Stomach (tissue), 9 donors: ENCODE measurements around the gene IRF3. TPM values are rescaled to one million over a fixed set of nuclear protein-coding genes. Genes with fewer than 3 reads are reported as not detected.

Experiments used
- DNase-seq, 2 donors: peaks; one replicate each; pipeline versions ENCODE4 v3.0.0 to v3.0.0-alpha.2; 2013 to 2019
- H3K27ac ChIP-seq, 5 donors: fragments of 200-600 bp in 4 of 5; sonication (generic) in 4 of 5; one replicate each; pipeline ENCODE4 v1.5.1; 2013 to 2019; ENCODE audit warnings: mild to moderate bottlenecking in 1 of 5, moderate library complexity in 1 of 5
- H3K27me3 ChIP-seq, 3 donors: fragments of 200-600 bp; sonication (generic); one replicate each; pipeline ENCODE4 v1.5.1; 2017 to 2019; ENCODE audit warnings: mixed run types in 1 of 3
- H3K36me3 ChIP-seq, 4 donors: fragments of 200-600 bp; sonication (generic); 1 replicate in 3 of 4; 2 replicates in 1 of 4; pipeline ENCODE4 v1.5.1; 2016 to 2019
- H3K4me1 ChIP-seq, 4 donors: fragments of 200-600 bp; sonication (generic); one replicate each; pipeline ENCODE4 v1.5.1; 2016 to 2019
- H3K4me3 ChIP-seq, 4 donors: fragments of 200-600 bp; sonication (generic) in 3 of 4; one replicate each; pipeline ENCODE4 v1.5.1; 2016 to 2019; ENCODE audit warnings: mild to moderate bottlenecking in 1 of 4
- H3K9me3 ChIP-seq, 4 donors: fragments of 200-600 bp; sonication (generic); one replicate each; pipeline ENCODE4 v1.5.1; 2016 to 2019
- EP300 ChIP-seq: sonication (generic); formaldehyde crosslinking; IDR thresholded peaks from one replicate; pipeline ENCODE4 v1.6.1; 2017; ENCODE audit warnings: antibody characterized with exemption
- POLR2A ChIP-seq, 4 donors: fragments of 450-650 bp; IDR thresholded peaks; one replicate each; pipeline ENCODE4 v1.6.1; 2016; ENCODE audit warnings: antibody characterized with exemption in 4 of 4, control low read depth in 2 of 4, mild to moderate bottlenecking in 1 of 4, moderate library complexity in 1 of 4
- POLR2AphosphoS5 ChIP-seq, 3 donors: sonication (generic); formaldehyde crosslinking; IDR thresholded peaks; one replicate each; pipeline ENCODE4 v1.6.1; 2016; ENCODE audit warnings: antibody characterized with exemption in 3 of 3
- WGBS, 5 donors: extraction: QIAGEN DNeasy Blood & Tissue Kit in 3 of 5; methylation state at CpG; one replicate each; pipeline versions ENCODE4 v1.1.5 to v1.1.7; 2013 to 2018; 5-methylcytosine and 5-hydroxymethylcytosine counted together
- intact Hi-C: fragments of 100-400 bp; cut with DNase I; formaldehyde crosslinking; loops from one replicate; pipeline ENCODE4 v1.15.1; 2023; ENCODE audit warnings: low total_unique reads
- polyA plus RNA-seq, 3 donors: library from polyadenylated mRNA; stranded (reverse); fragments of 200-250 nt; gene quantifications; one replicate each; pipeline ENCODE4 v1.2.3, GENCODE V29; 2013
- total RNA-seq, 5 donors: library from RNA; depleted of rRNA; stranded (reverse); fragments of >200 nt; gene quantifications; one replicate each; pipeline versions ENCODE4 v1.1.0 to v1.2.3, GENCODE V29; 2014 to 2016
- TF ChIP-seq, protein P1 (sequence below), 7 experiments: fragments of 450-650 bp in 4 of 7; fragments of 200-600 bp in 3 of 7; sonication (generic) in 3 of 7; IDR thresholded peaks; one replicate each; pipeline ENCODE4 v1.5.1; 2016 to 2019; ENCODE audit warnings: antibody characterized with exemption in 7 of 7, control low read depth in 2 of 7, mild to moderate bottlenecking in 1 of 7
- donor health status: healthy with polysubstance abuse.
- donor health status: Bipolar disorder and iron deficiency.
- donor health status: healthy.

IRF3 gene
- total and polyA plus RNA-seq, 8 donors: 28.3 to 380 (median 108) TPM

DNA sequence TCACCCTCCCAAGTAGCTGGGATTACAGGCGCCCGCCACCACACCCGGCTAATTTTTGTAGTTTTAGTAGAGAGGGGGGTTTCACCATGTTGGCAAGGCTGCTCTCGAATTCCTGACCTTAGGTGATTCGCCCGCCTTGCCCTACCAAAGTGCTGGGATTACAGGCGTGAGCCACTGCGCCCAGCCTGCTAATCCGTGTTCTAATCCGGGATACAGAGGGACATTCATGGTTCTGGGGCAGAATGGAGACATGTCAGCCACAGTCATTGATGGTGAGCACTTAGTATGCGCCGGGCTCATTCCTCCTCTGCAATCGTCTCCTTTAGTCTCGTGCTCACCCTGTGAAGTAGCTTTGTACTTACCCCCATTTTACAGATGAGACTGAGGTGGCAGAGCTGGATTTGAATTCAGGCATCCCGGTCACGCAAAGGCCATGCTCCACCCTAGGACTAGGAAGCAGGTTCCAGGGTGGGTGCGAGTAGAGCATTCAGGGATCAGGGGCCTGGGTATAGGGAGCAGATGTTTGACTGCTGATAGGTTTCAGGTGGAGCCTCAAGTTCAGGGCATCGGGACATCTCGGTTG lies 34.0 kb downstream of the IRF3 start:
- peaks cover 0 to 32% (median 30%) of the 10 kb centered on the region in 4 donors for H3K36me3 ChIP-seq
- TF ChIP-seq, protein P1, sequence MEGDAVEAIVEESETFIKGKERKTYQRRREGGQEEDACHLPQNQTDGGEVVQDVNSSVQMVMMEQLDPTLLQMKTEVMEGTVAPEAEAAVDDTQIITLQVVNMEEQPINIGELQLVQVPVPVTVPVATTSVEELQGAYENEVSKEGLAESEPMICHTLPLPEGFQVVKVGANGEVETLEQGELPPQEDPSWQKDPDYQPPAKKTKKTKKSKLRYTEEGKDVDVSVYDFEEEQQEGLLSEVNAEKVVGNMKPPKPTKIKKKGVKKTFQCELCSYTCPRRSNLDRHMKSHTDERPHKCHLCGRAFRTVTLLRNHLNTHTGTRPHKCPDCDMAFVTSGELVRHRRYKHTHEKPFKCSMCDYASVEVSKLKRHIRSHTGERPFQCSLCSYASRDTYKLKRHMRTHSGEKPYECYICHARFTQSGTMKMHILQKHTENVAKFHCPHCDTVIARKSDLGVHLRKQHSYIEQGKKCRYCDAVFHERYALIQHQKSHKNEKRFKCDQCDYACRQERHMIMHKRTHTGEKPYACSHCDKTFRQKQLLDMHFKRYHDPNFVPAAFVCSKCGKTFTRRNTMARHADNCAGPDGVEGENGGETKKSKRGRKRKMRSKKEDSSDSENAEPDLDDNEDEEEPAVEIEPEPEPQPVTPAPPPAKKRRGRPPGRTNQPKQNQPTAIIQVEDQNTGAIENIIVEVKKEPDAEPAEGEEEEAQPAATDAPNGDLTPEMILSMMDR (IDR thresholded peaks at IDR 0.05): no peak
- WGBS, 5 donors: 83 to 88% (median 84%) methylated on average over 15 to 19 of the region's 19 CpGs
- H3K27ac ChIP-seq: peak overlapping the region in 1 of 5 donors; percentile 20
- H3K4me1 ChIP-seq: peaks cover 7 to 33% (median 26%) of the 10 kb centered on the region in 4 donors
- intact Hi-C loops: no loop called here
- DNase-seq: no peak
- H3K9me3 ChIP-seq: no peaks in the 10 kb centered on the region
- no peak overlapping the region for H3K4me3 ChIP-seq
- no peaks in the 10 kb centered on the region for H3K27me3 ChIP-seq

DNA sequence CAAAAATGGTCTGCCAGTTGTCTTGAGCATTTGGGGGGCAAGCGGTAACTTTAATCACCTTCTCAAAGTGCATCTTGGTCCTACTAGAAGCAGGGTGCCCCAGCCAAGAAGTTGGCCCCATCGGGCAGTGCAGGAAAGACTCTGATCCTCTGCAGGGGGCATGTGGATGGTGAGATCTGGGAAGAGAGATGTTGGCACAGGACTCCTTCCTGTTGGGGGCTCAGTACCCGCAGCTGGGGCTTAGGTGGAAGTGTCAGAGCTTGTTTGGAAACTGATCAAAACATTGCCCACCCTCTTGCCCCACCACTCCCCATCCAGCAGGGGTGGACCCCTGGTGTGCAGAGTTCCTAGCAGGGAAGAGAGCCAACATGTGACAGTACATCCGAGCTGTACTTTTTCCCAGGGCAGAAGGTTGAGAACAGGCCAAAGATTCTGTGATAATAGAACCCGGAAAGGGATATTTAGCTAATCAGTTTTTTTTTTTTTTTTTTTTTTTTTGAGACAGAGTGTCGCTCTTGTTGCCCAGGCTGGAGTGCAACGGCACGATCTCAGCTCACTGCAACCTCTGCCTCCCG lies 34.6 kb downstream of the IRF3 start:
- no peaks in the 10 kb centered on the region for H3K9me3 ChIP-seq
- TF ChIP-seq, protein P1 (IDR thresholded peaks at IDR 0.05): no peak
- TF ChIP-seq POLR2A (IDR thresholded peaks at IDR 0.05): no peak
- no peak for TF ChIP-seq POLR2AphosphoS5 (IDR thresholded peaks at IDR 0.05)
- TF ChIP-seq EP300: no peak
- no peaks in the 10 kb centered on the region for H3K27me3 ChIP-seq
- H3K4me1 ChIP-seq: peaks cover 7 to 27% (median 20%) of the 10 kb centered on the region in 4 donors
- H3K36me3 ChIP-seq: peaks cover 0 to 32% (median 31%) of the 10 kb centered on the region in 4 donors
- H3K27ac ChIP-seq: peak overlapping the region in 3 of 5 donors; percentile 5 to 48 (median 20)
- WGBS, 5 donors: 20 to 32% (median 21%) methylated on average over 8 to 9 of the region's 9 CpGs
- intact Hi-C loops: no loop called here
- no peak overlapping the region for H3K4me3 ChIP-seq
- DNase-seq: no peak

DNA sequence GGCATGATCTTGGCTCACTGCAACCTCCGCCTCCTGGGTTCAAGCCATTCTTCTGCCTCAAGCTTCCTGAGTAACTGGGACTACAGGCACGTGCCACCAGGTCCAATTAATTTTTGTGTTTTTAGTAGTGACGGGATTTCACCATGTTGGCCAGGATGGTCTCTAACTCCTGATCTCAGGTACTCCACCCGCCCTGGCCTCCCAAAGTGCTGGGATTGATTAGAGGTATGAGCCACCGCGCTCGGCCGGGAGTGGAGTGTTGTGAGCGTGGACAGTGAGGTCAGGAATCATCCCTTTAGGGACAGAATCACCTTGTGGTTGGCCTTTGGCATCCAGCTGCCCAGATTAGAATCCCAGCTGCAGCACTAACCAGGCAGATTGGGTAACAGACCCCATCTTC lies 36.0 kb downstream of the IRF3 start:
- intact Hi-C loops: no loop called here
- peaks cover 12 to 36% (median 33%) of the 10 kb centered on the region in 4 donors for H3K36me3 ChIP-seq
- H3K9me3 ChIP-seq: no peaks in the 10 kb centered on the region
- no peak for TF ChIP-seq POLR2A (IDR thresholded peaks at IDR 0.05)
- TF ChIP-seq POLR2AphosphoS5 (IDR thresholded peaks at IDR 0.05): no peak
- TF ChIP-seq, protein P1 (IDR thresholded peaks at IDR 0.05): no peak
- TF ChIP-seq EP300: no peak
- 87 to 91% (median 89%) methylated on average over 9 of the region's 9 CpGs for WGBS, 5 donors
- H3K27ac ChIP-seq: no peak overlapping the region
- peaks cover 7 to 24% (median 15%) of the 10 kb centered on the region in 4 donors for H3K4me1 ChIP-seq
- no peaks in the 10 kb centered on the region for H3K27me3 ChIP-seq
- no peak overlapping the region for H3K4me3 ChIP-seq
- no peak for DNase-seq

DNA sequence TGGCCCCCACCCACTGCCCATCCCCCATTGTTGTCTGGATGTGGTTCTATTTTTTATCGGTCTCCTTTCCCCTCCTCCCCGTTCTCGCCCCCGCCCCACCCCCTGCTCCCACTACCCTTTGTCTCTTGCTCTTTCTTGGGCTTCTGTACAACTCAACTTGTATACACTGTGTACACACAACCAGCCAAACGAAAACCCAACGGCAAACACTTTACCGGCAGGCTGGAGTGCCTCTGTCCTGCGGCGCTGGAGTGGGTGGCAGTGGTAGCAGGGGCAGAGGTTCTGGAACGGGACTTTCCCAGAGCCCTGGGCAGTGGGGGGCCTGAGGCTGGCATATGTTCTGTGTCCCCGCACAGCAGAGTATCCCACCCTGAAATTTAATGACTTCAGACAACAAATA lies 39.4 kb downstream of the IRF3 start:
- Histone ChIP-seq H3K4me3 (no peak overlapping the region), H3K4me1 (peaks cover 5 to 18% (median 11%) of the 10 kb centered on the region in 4 donors), H3K9me3 (no peaks in the 10 kb centered on the region), H3K27ac (no peak overlapping the region), H3K27me3 (no peaks in the 10 kb centered on the region), H3K36me3 (peaks cover 24 to 59% (median 53%) of the 10 kb centered on the region in 4 donors)
- intact Hi-C loops: no loop called here
- TF ChIP-seq POLR2AphosphoS5 (IDR thresholded peaks at IDR 0.05) (no peak), POLR2A (IDR thresholded peaks at IDR 0.05) (no peak), EP300 (no peak)
- TF ChIP-seq, protein P1 (IDR thresholded peaks at IDR 0.05): no peak
- WGBS, 5 donors: 47 to 73% (median 63%) methylated on average over 11 of the region's 11 CpGs
- DNase-seq: no peak
